Adrenal gland (tissue), 12 donors: Measurements from ENCODE around the gene ZMAT5. TPM values are rescaled to one million over a fixed set of nuclear protein-coding genes. Genes with fewer than 3 reads are reported as not detected.

Experiments used
- DNase-seq, 7 donors: peaks; one replicate each; pipeline ENCODE4 v3.0.0-alpha.2; 2019 to 2020
- H3K27ac ChIP-seq, 5 donors: fragments of 200-600 bp; sonication (generic) in 4 of 5; 1 replicate in 3 of 5; 2 replicates in 2 of 5; pipeline versions ENCODE4 v1.5.1 to v1.8.0; 2016 to 2020; ENCODE audit warnings: mild to moderate bottlenecking in 1 of 5
- H3K27me3 ChIP-seq: fragments of 200-600 bp; 2 replicates; pipeline ENCODE4 v1.8.0; 2021
- H3K36me3 ChIP-seq, 2 donors: fragments of 200-600 bp; replicated peaks in 1 of 2; 1 replicate in 1 of 2; 2 replicates in 1 of 2; pipeline versions ENCODE4 v1.5.1 to v1.8.0; 2018 to 2022
- H3K4me1 ChIP-seq, 2 donors: fragments of 200-600 bp; replicated peaks in 1 of 2; 1 replicate in 1 of 2; 2 replicates in 1 of 2; pipeline versions ENCODE4 v1.5.1 to v1.8.0; 2018 to 2021
- H3K4me3 ChIP-seq, 4 donors: fragments of 200-600 bp; sonication (generic) in 3 of 4; one replicate each; pipeline ENCODE4 v1.5.1; 2016 to 2018
- H3K9me3 ChIP-seq, 3 donors: fragments of 200-600 bp; sonication (generic) in 1 of 3; replicated peaks in 1 of 3; 1 replicate in 2 of 3; 2 replicates in 1 of 3; pipeline versions ENCODE4 v1.5.1 to v1.8.0; 2016 to 2021
- POLR2A ChIP-seq, 2 donors: fragments of 450-650 bp; IDR thresholded peaks; one replicate each; pipeline ENCODE4 v1.6.1; 2017; ENCODE audit warnings: antibody characterized with exemption in 2 of 2, mild to moderate bottlenecking in 2 of 2, moderate library complexity in 1 of 2
- WGBS, 4 donors: extraction: QIAGEN DNeasy Blood & Tissue Kit in 2 of 4; methylation state at CpG; one replicate each; pipeline versions ENCODE4 v1.1.5 to v1.1.7; 2013 to 2017; 5-methylcytosine and 5-hydroxymethylcytosine counted together
- intact Hi-C, 2 donors: fragments of 100-400 bp; cut with DNase I; formaldehyde crosslinking; loops; one replicate each; pipeline versions ENCODE4 v1.14.1 to v1.15.0; 2022 to 2023
- polyA plus RNA-seq, 3 donors: library from polyadenylated mRNA; stranded (reverse); fragments of 200-250 nt in 2 of 3; fragments of 350-450 nt in 1 of 3; fragmentation: Illumina TruSeq in 1 of 3; extraction: RNeasy Lipid Tissue Mini Kit (QIAGEN cat#74804) in 1 of 3; gene quantifications; one replicate each; pipeline ENCODE4 v1.2.3, GENCODE V29; 2013 to 2014
- total RNA-seq, 9 donors: library from RNA; depleted of rRNA in 4 of 9; stranded (reverse); fragments of >200 nt in 4 of 9; fragments of 120-200 nt in 1 of 9; fragmentation: NEBNext Ultra II Directional in 1 of 9; extraction: Animal tissue kit (Norgen Biotek cat#: 25700) in 1 of 9; gene quantifications; one replicate each; pipeline versions ENCODE4 v1.1.0 to v1.2.4, GENCODE V29; 2013 to 2023
- TF ChIP-seq, protein P1 (sequence below), 6 experiments: fragments of 450-650 bp in 4 of 6; fragments of 200-600 bp in 2 of 6; sonication (generic) in 1 of 6; IDR thresholded peaks; 1 replicate in 5 of 6; 2 replicates in 1 of 6; pipeline versions ENCODE4 v1.5.1 to v1.8.0; 2016 to 2021; ENCODE audit warnings: antibody characterized with exemption in 6 of 6, mild to moderate bottlenecking in 2 of 6, moderate library complexity in 1 of 6
- donor health status: healthy with polysubstance abuse.
- donor health status: Bipolar disorder and iron deficiency.
- donor health status: DM: yes; HTN: yes; CAD: no.
- donor health status: DM: no; HTN: no; CAD: no.
- donor health status: DM: no; HTN: no; CAD: no.
- donor health status: DM: yes; HTN: yes; CAD: no.

ZMAT5 gene
- total and polyA plus RNA-seq, 12 donors, result 13.1 to 97.8 (median 34.8) TPM

- Histone ChIP-seq H3K4me1 (peaks cover 12 to 24% of the 10 kb centered on the region in 2 donors), H3K9me3 (no peaks in the 10 kb centered on the region), H3K36me3 (peaks cover 0 to 13% of the 10 kb centered on the region in 2 donors), H3K4me3 (no peak overlapping the region), H3K27me3 (no peaks in the 10 kb centered on the region), H3K27ac (no peak overlapping the region)
- no peak for DNase-seq
- 94 to 96% (median 95%) methylated on average over 21 to 33 of the region's 33 CpGs for WGBS, 4 donors
- no peak for TF ChIP-seq POLR2A (IDR thresholded peaks at IDR 0.05)
- TF ChIP-seq, protein P1, sequence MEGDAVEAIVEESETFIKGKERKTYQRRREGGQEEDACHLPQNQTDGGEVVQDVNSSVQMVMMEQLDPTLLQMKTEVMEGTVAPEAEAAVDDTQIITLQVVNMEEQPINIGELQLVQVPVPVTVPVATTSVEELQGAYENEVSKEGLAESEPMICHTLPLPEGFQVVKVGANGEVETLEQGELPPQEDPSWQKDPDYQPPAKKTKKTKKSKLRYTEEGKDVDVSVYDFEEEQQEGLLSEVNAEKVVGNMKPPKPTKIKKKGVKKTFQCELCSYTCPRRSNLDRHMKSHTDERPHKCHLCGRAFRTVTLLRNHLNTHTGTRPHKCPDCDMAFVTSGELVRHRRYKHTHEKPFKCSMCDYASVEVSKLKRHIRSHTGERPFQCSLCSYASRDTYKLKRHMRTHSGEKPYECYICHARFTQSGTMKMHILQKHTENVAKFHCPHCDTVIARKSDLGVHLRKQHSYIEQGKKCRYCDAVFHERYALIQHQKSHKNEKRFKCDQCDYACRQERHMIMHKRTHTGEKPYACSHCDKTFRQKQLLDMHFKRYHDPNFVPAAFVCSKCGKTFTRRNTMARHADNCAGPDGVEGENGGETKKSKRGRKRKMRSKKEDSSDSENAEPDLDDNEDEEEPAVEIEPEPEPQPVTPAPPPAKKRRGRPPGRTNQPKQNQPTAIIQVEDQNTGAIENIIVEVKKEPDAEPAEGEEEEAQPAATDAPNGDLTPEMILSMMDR (IDR thresholded peaks at IDR 0.05), result no peak
- intact Hi-C loops, result no loop called here
Observed at GRCh38 chr22:29695129-29695926, 71.5 kb downstream of the ZMAT5 start.

DNA sequence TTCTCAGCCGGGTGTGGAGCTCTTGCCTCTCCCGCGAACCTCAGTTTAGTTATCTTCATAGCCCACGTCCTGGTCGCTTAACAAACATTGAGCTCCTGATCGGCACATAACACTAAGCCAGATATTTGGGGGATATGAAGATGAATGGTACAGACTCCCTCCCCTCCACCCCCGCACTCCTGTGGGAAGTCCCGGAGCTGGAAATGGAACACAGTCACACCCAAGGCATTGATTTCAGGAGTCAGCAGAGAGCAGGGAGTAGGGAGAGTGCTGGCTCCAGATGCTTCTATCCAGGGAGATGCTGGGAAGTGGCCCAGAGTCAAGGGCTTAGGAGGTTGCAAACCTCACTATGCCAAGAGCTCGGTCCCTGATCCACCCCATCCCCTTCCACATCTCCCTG lies 73.1 kb downstream of the ZMAT5 start:
- intact Hi-C loops, result no loop called here
- H3K27ac ChIP-seq, result peak overlapping the region in 1 of 5 donors; percentile 33
- peaks cover 0 to 13% of the 10 kb centered on the region in 2 donors for H3K36me3 ChIP-seq
- H3K9me3 ChIP-seq, result no peaks in the 10 kb centered on the region
- WGBS, 4 donors, result 51 to 66% (median 58%) methylated on average over 6 to 9 of the region's 9 CpGs
- TF ChIP-seq, protein P1 (IDR thresholded peaks at IDR 0.05), result no peak
- no peak for TF ChIP-seq POLR2A (IDR thresholded peaks at IDR 0.05)
- H3K4me3 ChIP-seq, result no peak overlapping the region
- peaks cover 12 to 26% of the 10 kb centered on the region in 2 donors for H3K4me1 ChIP-seq
- no peaks in the 10 kb centered on the region for H3K27me3 ChIP-seq
- DNase-seq, result no peak

GRCh38 chr22:29693161-29693560 lies 73.6 kb downstream of the ZMAT5 start:
- Histone ChIP-seq H3K4me3 (no peak overlapping the region), H3K27ac (peak overlapping the region in 2 of 5 donors; percentile 32 to 33), H3K36me3 (peaks cover 0 to 13% of the 10 kb centered on the region in 2 donors), H3K27me3 (no peaks in the 10 kb centered on the region), H3K9me3 (no peaks in the 10 kb centered on the region), H3K4me1 (peaks cover 12 to 21% of the 10 kb centered on the region in 2 donors)
- DNase-seq, result peak in 3 of 7 donors; percentile 49 to 55 (median 54)
- intact Hi-C loops, result no loop called here
- TF ChIP-seq, protein P1 (IDR thresholded peaks at IDR 0.05), result no peak
- TF ChIP-seq POLR2A (IDR thresholded peaks at IDR 0.05), result no peak
- WGBS, 4 donors, result 32 to 48% (median 42%) methylated on average over 7 to 8 of the region's 8 CpGs

- H3K36me3 ChIP-seq, result peaks cover 0 to 13% of the 10 kb centered on the region in 2 donors
- WGBS, 4 donors, result 20 to 83% (median 45%) methylated on average over 1 to 4 of the region's 4 CpGs
- no peak for DNase-seq
- H3K4me1 ChIP-seq, result peaks cover 12 to 23% of the 10 kb centered on the region in 2 donors
- TF ChIP-seq, protein P1 (IDR thresholded peaks at IDR 0.05), result no peak
- TF ChIP-seq POLR2A (IDR thresholded peaks at IDR 0.05), result no peak
- H3K9me3 ChIP-seq, result no peaks in the 10 kb centered on the region
- intact Hi-C loops, result no loop called here
- H3K27ac ChIP-seq, result peak overlapping the region in 2 of 5 donors; percentile 32 to 33
- no peaks in the 10 kb centered on the region for H3K27me3 ChIP-seq
- H3K4me3 ChIP-seq, result no peak overlapping the region
Observed at GRCh38 chr22:29692327-29692640, 74.5 kb downstream of the ZMAT5 start.
